Immature natural killer cell (primary cell): ENCODE results near the gene SEPTIN14. TPM values are rescaled to one million over a fixed set of nuclear protein-coding genes. Genes with fewer than 3 reads are reported as not detected.
"Not testable (repeated sequence)": the region's sequence is repeated elsewhere in the genome, so short reads cannot be mapped to it uniquely, and the experiment has no call there.

ENCODE experiments used
- DNase-seq, 3 donors: peaks; one replicate each; pipeline ENCODE4 v3.0.0; 2022; ENCODE audit warnings: mixed read lengths in 1 of 3
- H3K27ac Mint-ChIP-seq, 6 donors: one replicate each; pipeline ENCODE4 v1.8.0; 2020; ENCODE audit warnings: mixed read lengths in 6 of 6, mild to moderate bottlenecking in 5 of 6, inconsistent platforms in 4 of 6, moderate library complexity in 3 of 6
- H3K27me3 Mint-ChIP-seq, 3 donors: one replicate each; pipeline ENCODE4 v1.8.0; 2020 to 2021; ENCODE audit warnings: low read depth in 3 of 3, mild to moderate bottlenecking in 3 of 3, mixed read lengths in 3 of 3, moderate library complexity in 3 of 3, inconsistent platforms in 1 of 3
- H3K36me3 Mint-ChIP-seq, 3 donors: one replicate each; pipeline ENCODE4 v1.8.0; 2020; ENCODE audit warnings: mixed read lengths in 3 of 3, inconsistent platforms in 2 of 3, mild to moderate bottlenecking in 2 of 3
- H3K4me1 Mint-ChIP-seq, 2 donors: one replicate each; pipeline ENCODE4 v1.8.0; 2020; ENCODE audit warnings: inconsistent platforms in 2 of 2, mild to moderate bottlenecking in 2 of 2, mixed read lengths in 2 of 2, moderate library complexity in 1 of 2
- H3K4me3 Mint-ChIP-seq, 5 donors: one replicate each; pipeline ENCODE4 v1.8.0; 2020; ENCODE audit warnings: mild to moderate bottlenecking in 5 of 5, mixed read lengths in 5 of 5, inconsistent platforms in 3 of 5, moderate library complexity in 3 of 5
- H3K9me3 Mint-ChIP-seq, 6 donors: one replicate each; pipeline ENCODE4 v1.8.0; 2020; ENCODE audit warnings: mild to moderate bottlenecking in 6 of 6, mixed read lengths in 6 of 6, inconsistent platforms in 4 of 6, moderate library complexity in 3 of 6
- polyA plus RNA-seq, 3 donors: library from polyadenylated mRNA; unstranded; fragments of 300-500 nt; fragmentation: Illumina TruSeq; gene quantifications; one replicate each; pipeline ENCODE4 v1.2.3, GENCODE V29; 2021

Gene SEPTIN14
- polyA plus RNA-seq, 3 donors from 2014 or later: not detected

GRCh38 chr7:55845164-55845563, 17.4 kb downstream of the SEPTIN14 start:
- DNase-seq, H3K9me3 Mint-ChIP-seq, H3K27me3 Mint-ChIP-seq, H3K36me3 Mint-ChIP-seq, H3K27ac Mint-ChIP-seq, H3K4me3 Mint-ChIP-seq, H3K4me1 Mint-ChIP-seq: not testable (repeated sequence)

DNA sequence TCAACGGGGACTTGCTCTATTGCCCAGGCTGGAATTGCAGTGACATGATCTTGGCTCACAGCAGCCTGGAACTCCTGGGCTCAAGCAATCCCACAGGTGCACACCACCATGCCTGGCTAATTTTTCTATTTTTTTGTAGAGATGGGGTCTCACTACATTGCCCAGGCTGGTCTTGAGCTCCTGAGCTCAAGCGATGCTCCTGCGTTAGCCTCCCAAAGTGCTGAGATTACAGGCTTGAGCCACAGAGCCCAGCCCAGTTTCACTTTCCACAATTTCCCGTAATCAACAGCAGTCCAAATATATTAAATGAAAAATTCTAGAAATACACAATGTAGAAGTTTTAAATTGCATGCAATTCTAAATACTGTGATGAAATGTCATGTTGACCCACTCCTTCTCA, 24.0 kb downstream of the SEPTIN14 start:
- Mint-ChIP-seq H3K27me3 (peaks cover 0 to 3% (median 0%) of the 10 kb centered on the region in 3 donors), H3K9me3 (no peaks in the 10 kb centered on the region), H3K4me1 (no peaks in the 10 kb centered on the region), H3K4me3 (no peak overlapping the region), H3K36me3 (no peaks in the 10 kb centered on the region), H3K27ac (no peak overlapping the region)
- no peak for DNase-seq

DNA sequence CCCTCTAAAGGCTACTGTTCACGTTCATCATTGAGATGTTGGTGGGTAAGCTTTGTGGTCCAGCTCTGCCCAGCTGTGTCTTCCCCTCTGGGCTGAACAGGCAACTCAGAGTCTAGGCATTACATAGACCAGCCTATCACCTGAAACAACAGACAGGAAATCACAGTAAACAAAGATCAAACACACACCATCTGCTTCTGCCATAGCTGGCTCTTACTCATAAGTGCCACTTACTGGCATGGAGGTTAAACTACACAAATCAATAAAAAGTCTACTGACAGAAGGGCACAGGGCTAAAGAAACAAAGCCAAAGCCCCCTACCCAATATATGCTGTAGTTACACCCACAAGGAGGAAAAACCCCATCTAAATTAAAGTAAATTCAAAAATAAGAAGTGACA, 35.0 kb downstream of the SEPTIN14 start:
- H3K27me3 Mint-ChIP-seq: peaks cover under 1 to 7% (median 4%) of the 10 kb centered on the region in 3 donors
- no peaks in the 10 kb centered on the region for H3K4me1 Mint-ChIP-seq
- no peak overlapping the region for H3K4me3 Mint-ChIP-seq
- peaks cover 12 to 40% (median 20%) of the 10 kb centered on the region in 6 donors for H3K9me3 Mint-ChIP-seq
- no peak overlapping the region for H3K27ac Mint-ChIP-seq
- H3K36me3 Mint-ChIP-seq: no peaks in the 10 kb centered on the region
- DNase-seq: no peak

GRCh38 chr7:55818686-55819085, 43.9 kb downstream of the SEPTIN14 start:
- Mint-ChIP-seq H3K4me1 (no peaks in the 10 kb centered on the region), H3K27me3 (peaks cover 4 to 5% (median 5%) of the 10 kb centered on the region in 3 donors), H3K27ac (no peak overlapping the region), H3K4me3 (no peak overlapping the region), H3K36me3 (no peaks in the 10 kb centered on the region), H3K9me3 (peaks cover 0 to 7% (median 2%) of the 10 kb centered on the region in 6 donors)
- no peak for DNase-seq

DNA sequence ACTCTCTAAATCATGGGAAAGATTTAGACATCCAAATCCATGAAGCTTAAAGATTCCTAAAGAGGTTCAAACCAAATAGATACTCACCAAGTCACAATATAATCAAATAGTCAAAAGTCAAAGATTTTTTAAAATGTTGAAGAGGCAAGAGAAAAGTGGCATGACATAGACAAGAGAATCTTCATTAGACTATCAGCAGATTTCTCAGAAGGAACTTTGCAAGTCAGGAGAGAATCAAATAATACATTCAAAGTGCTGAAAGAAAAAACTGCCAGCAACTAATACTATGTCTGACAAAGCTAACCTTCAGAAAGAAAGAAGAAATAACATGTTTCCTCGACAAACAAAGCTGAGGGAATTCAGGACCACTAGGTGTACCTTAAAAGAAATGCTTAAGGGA, 65.3 kb downstream of the SEPTIN14 start:
- H3K36me3 Mint-ChIP-seq, H3K27ac Mint-ChIP-seq, H3K4me1 Mint-ChIP-seq, H3K4me3 Mint-ChIP-seq, H3K27me3 Mint-ChIP-seq, DNase-seq: not testable (repeated sequence)
- H3K9me3 Mint-ChIP-seq: peaks cover 12 to 18% (median 13%) of the 10 kb centered on the region in 6 donors

GRCh38 chr7:55794527-55794926, 68.0 kb downstream of the SEPTIN14 start:
- peaks cover 9 to 18% (median 13%) of the 10 kb centered on the region in 6 donors for H3K9me3 Mint-ChIP-seq
- no peak overlapping the region for H3K4me3 Mint-ChIP-seq
- peaks cover 0 to 1% (median 0%) of the 10 kb centered on the region in 3 donors for H3K27me3 Mint-ChIP-seq
- no peaks in the 10 kb centered on the region for H3K4me1 Mint-ChIP-seq
- no peak for DNase-seq
- H3K36me3 Mint-ChIP-seq: peaks cover 0 to 8% (median 0%) of the 10 kb centered on the region in 3 donors
- no peak overlapping the region for H3K27ac Mint-ChIP-seq

GRCh38 chr7:55792048-55792447, 70.5 kb downstream of the SEPTIN14 start:
- Mint-ChIP-seq H3K4me1 (no peaks in the 10 kb centered on the region), H3K36me3 (peaks cover 0 to 4% (median 0%) of the 10 kb centered on the region in 3 donors), H3K4me3 (no peak overlapping the region), H3K27me3 (peaks cover 0 to 1% (median 0%) of the 10 kb centered on the region in 3 donors), H3K27ac (no peak overlapping the region), H3K9me3 (peaks cover 3 to 13% (median 7%) of the 10 kb centered on the region in 6 donors)
- no peak for DNase-seq

GRCh38 chr7:55787796-55788195, 74.8 kb downstream of the SEPTIN14 start:
- Mint-ChIP-seq H3K9me3 (no peaks in the 10 kb centered on the region), H3K27ac (no peak overlapping the region), H3K4me3 (no peak overlapping the region), H3K4me1 (no peaks in the 10 kb centered on the region), H3K36me3 (no peaks in the 10 kb centered on the region), H3K27me3 (peaks cover 0 to 2% (median 1%) of the 10 kb centered on the region in 3 donors)
- DNase-seq: no peak

- no peak for DNase-seq
- no peak overlapping the region for H3K27ac Mint-ChIP-seq
- H3K27me3 Mint-ChIP-seq: peaks cover 0 to 2% (median 0%) of the 10 kb centered on the region in 3 donors
- H3K9me3 Mint-ChIP-seq: no peaks in the 10 kb centered on the region
- H3K4me3 Mint-ChIP-seq: no peak overlapping the region
- no peaks in the 10 kb centered on the region for H3K36me3 Mint-ChIP-seq
- no peaks in the 10 kb centered on the region for H3K4me1 Mint-ChIP-seq
Observed at GRCh38 chr7:55786901-55787300, 75.7 kb downstream of the SEPTIN14 start.

- H3K4me1 Mint-ChIP-seq, H3K27me3 Mint-ChIP-seq, H3K9me3 Mint-ChIP-seq, DNase-seq, H3K36me3 Mint-ChIP-seq, H3K4me3 Mint-ChIP-seq, H3K27ac Mint-ChIP-seq: not testable (repeated sequence)
Observed at GRCh38 chr7:55785444-55785843, 77.1 kb downstream of the SEPTIN14 start.

GRCh38 chr7:55784151-55784550, 78.4 kb downstream of the SEPTIN14 start:
- no peak for DNase-seq
- H3K27ac Mint-ChIP-seq: no peak overlapping the region
- no peak overlapping the region for H3K4me3 Mint-ChIP-seq
- H3K9me3 Mint-ChIP-seq: no peaks in the 10 kb centered on the region
- H3K36me3 Mint-ChIP-seq: no peaks in the 10 kb centered on the region
- no peaks in the 10 kb centered on the region for H3K4me1 Mint-ChIP-seq
- peaks cover 0 to 2% (median 0%) of the 10 kb centered on the region in 3 donors for H3K27me3 Mint-ChIP-seq

GRCh38 chr7:55778631-55779030, 83.9 kb downstream of the SEPTIN14 start:
- no peak for DNase-seq
- Mint-ChIP-seq H3K9me3 (no peaks in the 10 kb centered on the region), H3K27ac (no peak overlapping the region), H3K4me3 (no peak overlapping the region), H3K4me1 (no peaks in the 10 kb centered on the region), H3K27me3 (no peaks in the 10 kb centered on the region), H3K36me3 (no peaks in the 10 kb centered on the region)

DNA sequence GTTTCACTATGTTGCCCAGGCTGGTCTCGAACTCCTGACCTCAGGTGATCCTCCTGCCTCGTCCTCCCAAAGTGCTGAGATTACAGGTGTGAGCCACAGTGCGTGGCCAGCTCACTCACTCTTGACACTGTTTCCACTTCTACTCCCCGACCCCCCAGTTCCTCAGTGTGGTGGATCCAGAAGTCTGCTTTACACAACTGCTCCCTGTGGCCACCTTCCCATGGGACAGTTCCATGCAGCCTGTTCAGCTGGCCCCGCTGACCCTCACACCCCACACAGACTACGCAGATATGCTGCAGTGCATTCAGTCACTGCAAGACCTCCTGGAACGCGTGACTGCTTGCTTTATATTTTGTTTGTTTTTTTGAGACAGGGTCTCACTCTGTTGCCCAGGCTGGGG, 86.4 kb downstream of the SEPTIN14 start:
- no peaks in the 10 kb centered on the region for H3K9me3 Mint-ChIP-seq
- no peaks in the 10 kb centered on the region for H3K36me3 Mint-ChIP-seq
- no peak overlapping the region for H3K4me3 Mint-ChIP-seq
- H3K4me1 Mint-ChIP-seq: no peaks in the 10 kb centered on the region
- H3K27me3 Mint-ChIP-seq: no peaks in the 10 kb centered on the region
- DNase-seq: no peak
- H3K27ac Mint-ChIP-seq: no peak overlapping the region

- H3K27ac Mint-ChIP-seq: no peak overlapping the region
- H3K36me3 Mint-ChIP-seq: no peaks in the 10 kb centered on the region
- no peaks in the 10 kb centered on the region for H3K27me3 Mint-ChIP-seq
- H3K9me3 Mint-ChIP-seq: no peaks in the 10 kb centered on the region
- H3K4me1 Mint-ChIP-seq: no peaks in the 10 kb centered on the region
- DNase-seq: no peak
- no peak overlapping the region for H3K4me3 Mint-ChIP-seq
Observed at GRCh38 chr7:55775051-55775420, 87.5 kb downstream of the SEPTIN14 start.

- no peak overlapping the region for H3K27ac Mint-ChIP-seq
- H3K4me3 Mint-ChIP-seq: no peak overlapping the region
- no peaks in the 10 kb centered on the region for H3K36me3 Mint-ChIP-seq
- DNase-seq: no peak
- no peaks in the 10 kb centered on the region for H3K27me3 Mint-ChIP-seq
- no peaks in the 10 kb centered on the region for H3K9me3 Mint-ChIP-seq
- no peaks in the 10 kb centered on the region for H3K4me1 Mint-ChIP-seq
Observed at GRCh38 chr7:55774327-55775050, 88.1 kb downstream of the SEPTIN14 start.
